ENCODE data around the gene UNC5A.

DNA sequence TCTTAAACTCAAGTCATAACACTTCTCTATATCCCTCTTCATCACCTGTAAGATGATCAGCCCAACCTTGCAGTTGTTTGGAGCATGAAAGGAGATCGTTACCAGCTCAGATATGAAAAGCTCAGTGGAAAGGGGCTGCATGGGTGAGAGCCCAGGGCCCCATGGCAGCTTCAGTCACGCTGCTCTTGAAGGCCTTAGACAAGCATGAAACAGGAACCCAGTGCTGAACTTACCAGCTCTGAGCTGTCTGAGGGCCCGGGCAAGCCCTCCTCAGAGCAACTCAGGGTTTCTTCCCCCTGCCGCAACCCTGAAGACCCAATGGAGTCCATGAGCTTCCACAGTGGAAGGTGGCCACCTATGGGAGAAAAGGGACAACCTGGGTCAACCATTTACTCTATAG, 85.5 kb downstream of the UNC5A start:
- TF ChIP-seq EZH2 (IDR thresholded peaks at IDR 0.05): no peak
- no peak for TF ChIP-seq POLR2AphosphoS5 (IDR thresholded peaks at IDR 0.05; ENCODE audit: borderline replicate concordance, low read depth, low read length)

Data from SK-N-MC (cell line).